Psoas muscle (tissue), 8 donors: Measurements from ENCODE around the gene PREB. TPM values are rescaled to one million over a fixed set of nuclear protein-coding genes. Genes with fewer than 3 reads are reported as not detected.

Experiments
- ATAC-seq, 4 donors: fragments of 200-7000 bp; cut with Tn5 transposase; one replicate each; pipeline ENCODE4 v1.9.1; 2020; ENCODE audit warnings: moderate library complexity in 3 of 4, mild to moderate bottlenecking in 2 of 4
- DNase-seq, 2 donors: peaks; one replicate each; pipeline ENCODE4 v3.0.0-alpha.2; 2020
- H3K27ac ChIP-seq: fragments of 200-600 bp; one replicate; pipeline ENCODE4 v1.8.0; 2022
- H3K27me3 ChIP-seq, 3 donors: fragments of 200-600 bp in 1 of 3; one replicate each; pipeline versions ENCODE4 v1.6.1 to v1.8.0; 2013 to 2022; ENCODE audit warnings: low read length in 2 of 3, mild to moderate bottlenecking in 2 of 3, moderate library complexity in 1 of 3; ENCODE audit not compliant: insufficient read depth in 3 of 3
- H3K36me3 ChIP-seq, 2 donors: fragments of 200-600 bp in 1 of 2; one replicate each; pipeline versions ENCODE4 v1.6.1 to v1.8.0; 2013 to 2022; ENCODE audit warnings: low read depth in 1 of 2, mild to moderate bottlenecking in 1 of 2, moderate library complexity in 1 of 2; ENCODE audit not compliant: insufficient read depth in 1 of 2
- H3K4me1 ChIP-seq: fragments of 200-600 bp; one replicate; pipeline ENCODE4 v1.8.0; 2022
- H3K4me3 ChIP-seq: fragments of 200-600 bp; one replicate; pipeline ENCODE4 v1.8.0; 2022; ENCODE audit warnings: mild to moderate bottlenecking
- H3K9me3 ChIP-seq: fragments of 200-600 bp; one replicate; pipeline ENCODE4 v1.8.0; 2022
- WGBS, 3 donors: extraction: QIAGEN DNeasy Blood & Tissue Kit; methylation state at CpG; one replicate each; pipeline versions ENCODE4 v1.1.6 to v1.1.7; 2013; 5-methylcytosine and 5-hydroxymethylcytosine counted together
- intact Hi-C, 2 donors: fragments of 100-400 bp; cut with DNase I; formaldehyde crosslinking; loops; one replicate each; pipeline versions ENCODE4 v1.11.0 to v1.14.2; 2022
- long read RNA-seq, 2 donors: library from polyadenylated mRNA; unstranded; transcript quantifications; one replicate each; pipeline ENCODE4 v2.0.0, GENCODE V29; 2021
- polyA plus RNA-seq, 3 donors: library from polyadenylated mRNA; stranded (reverse); fragments of 200-250 nt; gene quantifications; one replicate each; pipeline ENCODE4 v1.2.3, GENCODE V29; 2013
- total RNA-seq, 4 donors: library from RNA; stranded (reverse); fragmentation: NEBNext Ultra II Directional in 2 of 4; extraction: Animal tissue kit (Norgen Biotek cat#: 25700) in 2 of 4; gene quantifications; one replicate each; pipeline versions ENCODE4 v1.2.1 to v1.2.4, GENCODE V29; 2021 to 2023
- TF ChIP-seq, protein P1 (sequence below): fragments of 200-600 bp; IDR thresholded peaks from one replicate; pipeline ENCODE4 v1.8.0; 2022; ENCODE audit warnings: antibody characterized with exemption
- donor health status: healthy with polysubstance abuse.
- donor health status: DM: no; HTN: no; CAD: no; lungs with moderate emphysema.
- donor health status: Bipolar disorder and iron deficiency.
- donor health status: healthy.
- donor health status: DM: yes; HTN: yes; CAD: no.
- donor health status: DM: no; HTN: no; CAD: no.
- donor health status: DM: no; HTN: no; CAD: no.
- donor health status: DM: yes; HTN: yes; CAD: no.

Gene PREB, protein sequence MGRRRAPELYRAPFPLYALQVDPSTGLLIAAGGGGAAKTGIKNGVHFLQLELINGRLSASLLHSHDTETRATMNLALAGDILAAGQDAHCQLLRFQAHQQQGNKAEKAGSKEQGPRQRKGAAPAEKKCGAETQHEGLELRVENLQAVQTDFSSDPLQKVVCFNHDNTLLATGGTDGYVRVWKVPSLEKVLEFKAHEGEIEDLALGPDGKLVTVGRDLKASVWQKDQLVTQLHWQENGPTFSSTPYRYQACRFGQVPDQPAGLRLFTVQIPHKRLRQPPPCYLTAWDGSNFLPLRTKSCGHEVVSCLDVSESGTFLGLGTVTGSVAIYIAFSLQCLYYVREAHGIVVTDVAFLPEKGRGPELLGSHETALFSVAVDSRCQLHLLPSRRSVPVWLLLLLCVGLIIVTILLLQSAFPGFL
- total RNA-seq (100 to 1,000 TPM in 2 of 4 donors, 10 to 100 TPM in 2; 57.4 to 206 (median 111) TPM), polyA plus RNA-seq (100 to 1,000 TPM in 2 of 3 donors, 10 to 100 TPM in 1; 96.1 to 138 (median 125) TPM)
- long read RNA-seq, donor 1, transcript PREB-201 (9 exons, 2,166 nt), result major isoform, 58 of 71 reads
- long read RNA-seq, donor 1, partial matches to known transcripts, result 8 of 71 reads
- long read RNA-seq, donor 1, other reads (novel, unspliced or antisense), result 5 of 71 reads
- long read RNA-seq, donor 2, transcript PREB-202 (8 exons, 1,910 nt), result minor isoform, 7 of 400 reads
- long read RNA-seq, donor 2, transcript PREB-201 (9 exons, 2,166 nt), result major isoform, 299 of 400 reads
- long read RNA-seq, donor 2, partial matches to known transcripts, result 32 of 400 reads
- long read RNA-seq, donor 2, other reads (novel, unspliced or antisense), result 61 of 400 reads

DNA sequence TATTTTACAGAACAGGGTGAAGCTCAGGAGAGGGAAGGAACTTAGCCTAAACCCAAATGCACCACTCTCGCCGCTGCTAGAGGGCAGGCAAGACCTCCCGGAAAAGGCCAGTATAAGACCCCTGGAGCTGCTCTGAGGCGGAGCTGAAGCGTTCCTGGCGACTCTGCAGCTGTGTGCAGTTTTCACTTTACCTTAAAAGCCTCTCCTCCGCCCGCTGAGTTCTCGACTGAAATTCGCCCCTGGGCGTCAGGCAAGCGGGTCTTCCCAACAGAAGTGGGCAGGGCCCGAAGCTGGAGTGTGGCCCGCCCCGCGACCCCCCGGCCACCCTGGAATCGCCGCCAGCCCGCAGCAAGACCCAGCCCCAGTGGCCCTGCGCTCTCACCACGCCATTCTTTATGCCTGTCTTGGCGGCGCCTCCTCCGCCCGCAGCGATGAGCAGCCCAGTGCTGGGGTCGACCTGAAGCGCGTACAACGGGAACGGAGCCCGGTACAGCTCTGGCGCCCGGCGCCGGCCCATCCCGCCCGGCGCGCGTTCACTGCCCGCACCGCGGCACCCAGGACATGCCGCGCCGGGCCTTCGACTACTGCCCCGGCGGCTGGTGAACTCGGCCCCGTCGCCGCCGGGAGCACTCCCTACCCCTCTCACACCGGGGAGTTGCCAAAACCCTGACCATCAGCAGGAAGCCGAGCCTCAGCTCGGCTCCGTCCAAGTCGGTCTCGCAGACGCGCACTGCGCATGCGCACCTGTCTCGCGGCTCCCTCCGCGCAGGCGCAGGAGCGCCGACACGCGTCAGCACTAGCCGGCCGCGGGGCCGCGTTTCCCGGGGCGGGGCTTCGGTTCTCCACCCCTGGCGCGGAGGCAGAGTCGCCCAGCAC is at the start of gene PREB:
Gene PREB (minus strand): TSS at position 732 of the 876 bp plus-strand sequence. CDS start 215 bp downstream, at position 517.
- ATAC-seq, result peak; percentile 91 to 95 (median 93)
- Histone ChIP-seq H3K9me3 (no peaks in the 10 kb centered on the region), H3K4me1 (peaks cover 12% of the 10 kb centered on the region), H3K36me3 (peaks cover 0 to 41% of the 10 kb centered on the region in 2 donors), H3K27me3 (no peaks in the 10 kb centered on the region), H3K4me3 (peak within 1 kb of the TSS; percentile 92), H3K27ac (peak within 1 kb of the TSS; percentile 94)
- intact Hi-C loops, result loop anchor here in 1 of 2 donors (5.0 kb wide), 1 partner anchor 78 kb away; the partner anchor contains the start of genes ATRAID and SLC5A6
- peak; percentile 98 to 99 for DNase-seq
- 0 to 1% (median 0%) methylated on average over 76 to 86 of the region's 86 CpGs for WGBS, 3 donors
- TF ChIP-seq, protein P1, sequence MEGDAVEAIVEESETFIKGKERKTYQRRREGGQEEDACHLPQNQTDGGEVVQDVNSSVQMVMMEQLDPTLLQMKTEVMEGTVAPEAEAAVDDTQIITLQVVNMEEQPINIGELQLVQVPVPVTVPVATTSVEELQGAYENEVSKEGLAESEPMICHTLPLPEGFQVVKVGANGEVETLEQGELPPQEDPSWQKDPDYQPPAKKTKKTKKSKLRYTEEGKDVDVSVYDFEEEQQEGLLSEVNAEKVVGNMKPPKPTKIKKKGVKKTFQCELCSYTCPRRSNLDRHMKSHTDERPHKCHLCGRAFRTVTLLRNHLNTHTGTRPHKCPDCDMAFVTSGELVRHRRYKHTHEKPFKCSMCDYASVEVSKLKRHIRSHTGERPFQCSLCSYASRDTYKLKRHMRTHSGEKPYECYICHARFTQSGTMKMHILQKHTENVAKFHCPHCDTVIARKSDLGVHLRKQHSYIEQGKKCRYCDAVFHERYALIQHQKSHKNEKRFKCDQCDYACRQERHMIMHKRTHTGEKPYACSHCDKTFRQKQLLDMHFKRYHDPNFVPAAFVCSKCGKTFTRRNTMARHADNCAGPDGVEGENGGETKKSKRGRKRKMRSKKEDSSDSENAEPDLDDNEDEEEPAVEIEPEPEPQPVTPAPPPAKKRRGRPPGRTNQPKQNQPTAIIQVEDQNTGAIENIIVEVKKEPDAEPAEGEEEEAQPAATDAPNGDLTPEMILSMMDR, result no peak

DNA sequence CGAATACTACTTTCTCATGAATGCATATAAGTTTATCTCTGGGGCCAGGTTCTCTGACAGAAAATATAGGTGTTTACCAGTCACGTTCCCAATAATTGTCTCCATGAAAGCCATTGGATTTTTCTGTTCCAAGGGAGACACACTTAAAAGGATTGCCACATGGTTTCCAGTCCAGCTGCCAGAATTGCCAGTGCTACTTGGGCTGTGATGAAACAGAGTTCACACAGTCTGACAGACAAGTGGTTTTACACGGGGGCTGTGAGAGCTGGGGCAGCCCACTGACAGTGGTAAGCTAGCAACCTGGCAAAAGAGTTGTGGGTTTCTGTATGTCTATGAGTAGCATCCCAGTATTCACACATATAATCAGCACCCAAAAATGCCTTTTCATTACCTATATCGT is 49.7 kb upstream of the PREB start:
- Histone ChIP-seq H3K4me1 (peaks cover 31% of the 10 kb centered on the region), H3K4me3 (no peak overlapping the region), H3K27ac (peak overlapping the region; percentile 77), H3K27me3 (no peaks in the 10 kb centered on the region), H3K36me3 (no peaks in the 10 kb centered on the region), H3K9me3 (no peaks in the 10 kb centered on the region)
- intact Hi-C loops, result no loop called here
- TF ChIP-seq, protein P1, result no peak
- peak; percentile 43 to 57 (median 48) for ATAC-seq
- DNase-seq, result peak in 1 of 2 donors; percentile 47
- WGBS, 3 donors, result 57 to 62% (median 59%) methylated on average over 4 of the region's 4 CpGs

DNA sequence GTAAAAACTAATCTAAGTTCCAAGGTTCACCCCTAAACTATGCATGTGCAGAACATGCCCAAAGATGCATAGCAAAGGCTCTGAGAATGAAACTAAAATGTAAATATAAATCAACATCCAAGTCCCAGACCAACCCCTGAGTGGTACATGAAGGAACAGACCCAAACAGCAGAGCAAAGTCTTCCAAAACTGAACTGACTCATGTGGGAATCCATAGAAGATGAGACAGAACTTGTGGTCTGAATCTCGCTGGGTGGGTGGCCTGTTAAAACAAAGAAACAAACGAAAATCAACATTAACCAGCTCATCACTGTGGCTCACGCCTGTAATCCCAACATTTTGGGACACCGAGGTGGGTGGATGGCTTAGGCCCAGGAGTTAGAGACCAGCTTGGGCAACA is 47.9 kb upstream of the PREB start:
- Histone ChIP-seq H3K27ac (no peak overlapping the region), H3K27me3 (peaks cover 0 to 4% (median 0%) of the 10 kb centered on the region in 3 donors), H3K36me3 (no peaks in the 10 kb centered on the region), H3K4me3 (no peak overlapping the region), H3K4me1 (peaks cover 31% of the 10 kb centered on the region), H3K9me3 (no peaks in the 10 kb centered on the region)
- TF ChIP-seq, protein P1, result no peak
- intact Hi-C loops, result no loop called here
- ATAC-seq, result no peak
- DNase-seq, result no peak
- WGBS, 3 donors, result 66 to 80% (median 70%) methylated on average over 4 of the region's 4 CpGs

DNA sequence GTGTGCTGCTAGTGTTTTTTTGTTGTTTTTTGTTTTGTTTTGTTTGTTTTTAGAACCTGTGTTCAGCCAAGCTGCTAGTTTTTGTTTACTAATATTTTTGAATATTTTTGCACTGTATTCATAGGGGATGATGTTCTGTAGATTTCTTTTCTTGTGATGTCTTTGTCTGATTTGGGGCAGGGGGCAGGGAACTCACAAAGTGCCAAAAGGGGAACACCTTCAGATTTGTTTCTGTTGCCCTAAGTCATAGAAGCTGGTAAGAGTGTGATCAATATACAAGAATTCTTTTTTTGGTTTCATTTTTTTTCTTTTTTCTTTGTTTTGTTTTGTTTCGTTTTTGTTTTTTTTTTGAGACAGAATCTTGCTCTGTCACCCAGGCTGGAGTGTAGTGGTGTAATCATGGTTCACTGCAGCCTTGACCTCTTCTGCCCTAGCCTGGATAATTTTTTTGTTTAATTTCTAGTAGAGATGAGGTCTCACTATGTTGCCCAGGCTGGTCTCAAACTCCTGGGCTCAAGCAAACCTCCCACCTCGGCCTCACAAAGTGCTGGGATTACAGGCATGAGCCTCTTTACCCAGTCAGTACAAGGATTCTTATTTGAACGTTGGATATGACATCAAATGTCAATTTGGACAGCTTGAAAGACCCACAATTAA is 45.0 kb upstream of the PREB start:
- intact Hi-C loops, result loop anchor here in 1 of 2 donors (5.0 kb wide), 1 partner anchor 37 kb away; no protein-coding TSS in a partner anchor
- Histone ChIP-seq H3K27me3 (peaks cover 0 to 7% (median 0%) of the 10 kb centered on the region in 3 donors), H3K9me3 (no peaks in the 10 kb centered on the region), H3K36me3 (no peaks in the 10 kb centered on the region), H3K4me3 (no peak overlapping the region), H3K27ac (no peak overlapping the region), H3K4me1 (peaks cover 7% of the 10 kb centered on the region)
- DNase-seq (no peak), ATAC-seq (no peak)
- TF ChIP-seq, protein P1, result no peak
- 67 to 74% (median 72%) methylated on average over 3 of the region's 3 CpGs for WGBS, 3 donors
